CD1c-positive myeloid dendritic cell (primary cell): Measurements from ENCODE around the gene KIAA1328.
"Not testable (repeated sequence)": the region's sequence is repeated elsewhere in the genome, so short reads cannot be mapped to it uniquely, and the experiment has no call there.

ENCODE experiments used
- DNase-seq: peaks from one replicate; pipeline ENCODE4 v3.0.0-alpha.2; 2016; ENCODE audit errors: extremely low spot score

KIAA1328 gene

GRCh38 chr18:37144921-37145320, 316.0 kb downstream of the KIAA1328 start:
- no peak for DNase-seq

- DNase-seq, result no peak
Measured at GRCh38 chr18:37156330-37156942, 327.5 kb downstream of the KIAA1328 start.

GRCh38 chr18:37160038-37160820, 331.3 kb downstream of the KIAA1328 start:
- no peak for DNase-seq

- DNase-seq, result no peak
Measured at GRCh38 chr18:37161491-37161890, 332.6 kb downstream of the KIAA1328 start.

GRCh38 chr18:37162551-37162950, 333.6 kb downstream of the KIAA1328 start:
- DNase-seq, result no peak

GRCh38 chr18:37163119-37163518, 334.2 kb downstream of the KIAA1328 start:
- DNase-seq, result no peak

- no peak for DNase-seq
Measured at GRCh38 chr18:37166491-37166890, 337.6 kb downstream of the KIAA1328 start.

GRCh38 chr18:37166966-37167365, 338.0 kb downstream of the KIAA1328 start:
- DNase-seq, result not testable (repeated sequence)

GRCh38 chr18:37170984-37171383, 342.1 kb downstream of the KIAA1328 start:
- no peak for DNase-seq

- no peak for DNase-seq
Measured at GRCh38 chr18:37173384-37173783, 344.5 kb downstream of the KIAA1328 start.

GRCh38 chr18:37175727-37176620, 347.0 kb downstream of the KIAA1328 start:
- DNase-seq, result no peak

GRCh38 chr18:37176621-37176934, 347.7 kb downstream of the KIAA1328 start:
- no peak for DNase-seq

GRCh38 chr18:37179384-37179783, 350.5 kb downstream of the KIAA1328 start:
- DNase-seq, result no peak

GRCh38 chr18:37180086-37180485, 351.2 kb downstream of the KIAA1328 start:
- no peak for DNase-seq

- no peak for DNase-seq
Measured at GRCh38 chr18:37182340-37183135, 353.6 kb downstream of the KIAA1328 start.

GRCh38 chr18:37184209-37184868, 355.4 kb downstream of the KIAA1328 start:
- no peak for DNase-seq

GRCh38 chr18:37188016-37188791, 359.3 kb downstream of the KIAA1328 start:
- DNase-seq, result no peak

GRCh38 chr18:37199741-37200140, 370.8 kb downstream of the KIAA1328 start:
- DNase-seq, result no peak

- no peak for DNase-seq
Measured at GRCh38 chr18:37207343-37207742, 378.4 kb downstream of the KIAA1328 start.

- DNase-seq, result no peak
Measured at GRCh38 chr18:37210781-37211180, 381.9 kb downstream of the KIAA1328 start.
